MCF 10A (cell line): ENCODE results near the gene CR2. TPM values are rescaled to one million over a fixed set of nuclear protein-coding genes. Genes with fewer than 3 reads are reported as not detected.
"Not testable (repeated sequence)": the region's sequence is repeated elsewhere in the genome, so short reads cannot be mapped to it uniquely, and the experiment has no call there.

Experiments used
- BruUV-seq: library from RNA; stranded (reverse); fragments of 400-500 nt; replicated peaks from 2 replicates; lab custom pipeline; 2021; lab: Mats Ljungman, UMichigan
- CTCF ChIA-PET: fragments of 300-600 bp; sonication (Branson Sonifier 250); formaldehyde crosslinking; extraction: SDS; loops from one replicate; lab custom pipeline; 2021; ENCODE audit warnings: antibody characterized with exemption, inconsistent platforms; lab: Yijun Ruan, JAX
- POLR2A ChIA-PET: fragments of 300-600, 350-650 bp; sonication (Branson Sonifier 250); formaldehyde crosslinking; extraction: SDS; loops from one replicate; lab custom pipeline; 2020; ENCODE audit warnings: antibody characterized with exemption, inconsistent platforms; lab: Yijun Ruan, JAX
- DNase-seq: peaks from one replicate; pipeline ENCODE4 v3.0.0-alpha.2; 2018; ENCODE audit not compliant: unreplicated experiment
- H3K27ac Mint-ChIP-seq: one replicate; pipeline ENCODE4 v1.8.0; 2022; ENCODE audit warnings: mild to moderate bottlenecking, low read depth, mixed read lengths; ENCODE audit not compliant: unreplicated experiment
- H3K27me3 Mint-ChIP-seq: one replicate; pipeline ENCODE4 v1.8.0; 2022; ENCODE audit warnings: mixed read lengths; ENCODE audit not compliant: insufficient read depth, unreplicated experiment
- H3K36me3 Mint-ChIP-seq: one replicate; pipeline ENCODE4 v1.8.0; 2022; ENCODE audit warnings: mild to moderate bottlenecking, moderate library complexity, mixed read lengths; ENCODE audit not compliant: insufficient read depth, unreplicated experiment
- H3K4me1 Mint-ChIP-seq: one replicate; pipeline ENCODE4 v1.8.0; 2022; ENCODE audit warnings: mixed read lengths; ENCODE audit not compliant: insufficient read depth, unreplicated experiment
- H3K4me3 Mint-ChIP-seq: one replicate; pipeline ENCODE4 v1.8.0; 2022; ENCODE audit warnings: mild to moderate bottlenecking, moderate library complexity, mixed read lengths; ENCODE audit not compliant: unreplicated experiment
- H3K9me3 Mint-ChIP-seq: one replicate; pipeline ENCODE4 v1.8.0; 2022; ENCODE audit warnings: mixed read lengths; ENCODE audit not compliant: unreplicated experiment
- intact Hi-C: fragments of 100-400 bp; cut with micrococcal nuclease; formaldehyde crosslinking; loops from 2 replicates; pipeline ENCODE4 v1.14.1; 2022
- total RNA-seq: library from RNA; stranded (reverse); gene quantifications from 2 replicates; pipeline ENCODE4 v1.2.3, GENCODE V29; 2022
- TF ChIP-seq, protein P1 (sequence below): fragments of 200-600 bp; IDR thresholded peaks from one replicate; pipeline ENCODE4 v1.8.0; 2022; ENCODE audit warnings: antibody characterized with exemption, mild to moderate bottlenecking; ENCODE audit not compliant: unreplicated experiment

Gene CR2
- total RNA-seq, 1 experiment from 2014 or later = not detected

DNA sequence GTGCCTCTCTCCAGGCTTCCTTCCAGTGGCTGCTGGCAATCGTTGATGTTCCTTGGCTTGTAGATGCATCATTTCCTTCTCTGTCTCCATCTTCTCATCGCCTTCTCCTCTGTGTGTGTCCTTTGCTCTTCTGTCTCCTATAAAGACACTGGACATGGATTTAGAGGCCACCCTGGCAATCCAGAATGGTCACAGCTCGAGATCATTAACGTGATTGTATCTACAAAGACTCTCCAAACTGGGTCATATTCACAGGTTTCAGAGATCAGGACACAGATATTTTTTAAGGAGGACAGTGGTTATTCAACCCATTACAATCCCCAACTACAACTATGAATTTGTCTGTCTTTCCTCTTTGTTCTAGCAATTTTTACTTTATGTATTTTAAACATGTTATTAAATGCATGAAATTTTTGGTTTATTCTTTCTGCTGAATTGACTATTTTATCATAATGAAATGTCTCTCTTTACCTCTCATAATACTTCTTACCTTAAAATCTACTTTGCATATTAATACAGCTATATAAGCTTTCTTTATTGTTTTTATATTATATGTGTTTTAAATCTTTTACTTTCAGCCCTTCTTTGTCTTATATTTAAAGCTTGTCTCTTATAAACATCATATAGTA, 64.6 kb downstream of the CR2 start:
- no peaks in the 10 kb centered on the region for H3K4me1 Mint-ChIP-seq
- no TSS peak for BruUV-seq
- H3K27me3 Mint-ChIP-seq = peaks cover 49% of the 10 kb centered on the region
- no peak overlapping the region for H3K4me3 Mint-ChIP-seq
- POLR2A ChIA-PET = no interaction called here
- CTCF ChIA-PET = interaction anchor here (0.6 to 1.5 kb wide), 6 partner anchors 19 to 578 kb away, joined by 3 to 7 read pairs (median 4); no protein-coding TSS in a partner anchor
- no peak overlapping the region for H3K27ac Mint-ChIP-seq
- DNase-seq = no peak
- intact Hi-C loops = no loop called here
- TF ChIP-seq, protein P1, sequence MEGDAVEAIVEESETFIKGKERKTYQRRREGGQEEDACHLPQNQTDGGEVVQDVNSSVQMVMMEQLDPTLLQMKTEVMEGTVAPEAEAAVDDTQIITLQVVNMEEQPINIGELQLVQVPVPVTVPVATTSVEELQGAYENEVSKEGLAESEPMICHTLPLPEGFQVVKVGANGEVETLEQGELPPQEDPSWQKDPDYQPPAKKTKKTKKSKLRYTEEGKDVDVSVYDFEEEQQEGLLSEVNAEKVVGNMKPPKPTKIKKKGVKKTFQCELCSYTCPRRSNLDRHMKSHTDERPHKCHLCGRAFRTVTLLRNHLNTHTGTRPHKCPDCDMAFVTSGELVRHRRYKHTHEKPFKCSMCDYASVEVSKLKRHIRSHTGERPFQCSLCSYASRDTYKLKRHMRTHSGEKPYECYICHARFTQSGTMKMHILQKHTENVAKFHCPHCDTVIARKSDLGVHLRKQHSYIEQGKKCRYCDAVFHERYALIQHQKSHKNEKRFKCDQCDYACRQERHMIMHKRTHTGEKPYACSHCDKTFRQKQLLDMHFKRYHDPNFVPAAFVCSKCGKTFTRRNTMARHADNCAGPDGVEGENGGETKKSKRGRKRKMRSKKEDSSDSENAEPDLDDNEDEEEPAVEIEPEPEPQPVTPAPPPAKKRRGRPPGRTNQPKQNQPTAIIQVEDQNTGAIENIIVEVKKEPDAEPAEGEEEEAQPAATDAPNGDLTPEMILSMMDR = no peak
- H3K36me3 Mint-ChIP-seq = no peaks in the 10 kb centered on the region
- H3K9me3 Mint-ChIP-seq = no peaks in the 10 kb centered on the region

DNA sequence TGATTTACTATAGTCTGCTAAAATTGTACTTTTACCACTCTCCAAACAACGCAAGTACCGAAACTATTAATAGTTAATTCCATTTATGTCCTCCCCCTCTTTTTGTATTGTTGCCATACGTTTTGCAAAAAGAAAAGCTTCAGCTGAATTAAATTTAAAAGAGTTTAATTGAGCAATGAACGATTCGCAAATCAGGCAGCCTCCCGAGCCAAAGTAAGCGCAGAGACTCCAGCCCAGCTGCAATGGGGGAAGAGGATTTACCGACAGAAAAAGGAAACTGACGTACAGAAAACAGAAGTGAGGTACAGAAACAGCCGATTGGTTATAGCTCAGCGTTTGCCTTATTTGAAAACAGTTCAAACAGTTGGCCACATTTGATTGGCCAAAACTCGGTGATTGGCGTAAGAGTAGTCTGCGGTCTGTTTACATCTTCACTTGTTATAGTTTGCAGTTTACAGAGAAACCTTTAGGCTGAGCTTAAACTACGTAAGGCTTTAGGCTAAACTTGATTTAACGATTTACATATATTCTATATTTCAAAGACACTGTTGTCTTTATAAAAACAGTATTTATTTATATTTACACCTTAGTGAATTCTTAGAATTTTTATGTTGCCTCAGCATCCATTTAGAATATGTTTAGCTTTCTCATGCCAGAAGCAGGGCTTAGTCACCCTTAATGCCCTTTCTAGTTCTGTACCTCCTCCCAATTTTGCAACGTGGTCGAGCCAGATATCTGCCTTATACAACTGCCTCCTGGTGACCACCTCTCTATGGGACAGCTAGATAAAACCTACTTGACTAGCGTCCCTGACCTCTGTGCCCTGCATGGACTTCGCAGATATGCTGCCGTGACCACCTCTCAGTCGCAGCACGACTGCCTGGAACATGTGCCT, 65.6 kb downstream of the CR2 start:
- ChIA-PET CTCF (interaction anchor here (0.6 to 1.5 kb wide), 7 partner anchors 20 to 338 kb away, joined by 3 to 8 read pairs (median 3); no protein-coding TSS in a partner anchor), POLR2A (interaction anchor here (0.6 to 1.1 kb wide), 5 partner anchors 18 to 1596 kb away, joined by 3 read pairs; partner anchors contain the start of gene CD46)
- H3K36me3 Mint-ChIP-seq = no peaks in the 10 kb centered on the region
- no peaks in the 10 kb centered on the region for H3K4me1 Mint-ChIP-seq
- no peak overlapping the region for H3K4me3 Mint-ChIP-seq
- intact Hi-C loops = no loop called here
- no peak overlapping the region for H3K27ac Mint-ChIP-seq
- BruUV-seq = no TSS peak
- no peaks in the 10 kb centered on the region for H3K9me3 Mint-ChIP-seq
- TF ChIP-seq, protein P1 = no peak
- DNase-seq = no peak
- H3K27me3 Mint-ChIP-seq = peaks cover 45% of the 10 kb centered on the region

DNA sequence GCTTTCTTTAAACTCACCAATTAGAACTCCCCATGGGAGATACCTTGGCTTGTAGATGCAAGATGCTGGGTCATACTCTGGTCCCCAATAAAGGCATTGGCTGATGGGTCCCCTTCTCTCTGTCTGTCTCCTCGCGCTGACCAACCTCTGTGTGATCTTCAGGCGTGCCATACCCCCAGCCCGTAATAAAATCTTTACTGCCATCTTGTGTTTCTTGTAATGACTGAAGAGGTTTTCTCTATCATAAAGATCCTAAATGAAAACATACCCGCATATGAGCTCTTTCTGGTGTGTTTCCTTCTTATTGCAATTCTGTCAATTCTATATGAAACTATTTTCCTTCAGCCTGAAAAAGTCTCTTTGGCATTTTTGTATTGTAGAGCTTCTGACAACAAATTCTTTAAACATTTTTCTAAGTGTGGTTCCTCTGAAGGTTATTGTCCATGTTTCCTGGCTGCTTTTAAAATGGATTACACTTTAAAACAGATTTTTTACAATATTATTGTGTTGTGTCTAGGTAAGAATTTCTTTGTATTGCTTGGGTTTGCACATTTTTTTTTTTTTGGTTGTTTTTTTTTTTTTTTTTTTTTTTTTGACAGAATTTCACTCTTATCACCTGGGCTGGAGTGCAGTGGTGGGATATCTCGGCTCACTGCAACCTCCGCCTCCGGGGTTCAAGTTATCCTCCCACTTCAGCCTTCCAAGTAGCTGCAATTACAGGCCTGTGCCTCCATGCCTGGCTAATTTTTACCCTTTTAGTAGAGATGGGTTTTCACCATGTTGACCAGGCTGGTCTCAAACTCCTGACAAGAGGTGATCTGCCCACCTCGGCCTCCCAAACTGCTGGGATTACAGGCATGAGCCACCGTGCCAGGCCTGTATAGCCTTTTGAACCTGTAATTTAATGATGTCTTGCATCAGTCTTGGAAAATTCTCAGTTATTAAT, 66.5 kb downstream of the CR2 start:
- H3K4me1 Mint-ChIP-seq, H3K36me3 Mint-ChIP-seq, BruUV-seq, DNase-seq, H3K27ac Mint-ChIP-seq, intact Hi-C loops, H3K4me3 Mint-ChIP-seq, H3K9me3 Mint-ChIP-seq: not testable (repeated sequence)
- ChIA-PET POLR2A (interaction anchor here (0.6 to 1.1 kb wide), 4 partner anchors 19 to 976 kb away, joined by 3 read pairs; partner anchors contain the start of gene CD46), CTCF (interaction anchor here (0.6 to 1.5 kb wide), 6 partner anchors 21 to 339 kb away, joined by 3 to 8 read pairs (median 4); no protein-coding TSS in a partner anchor)
- peaks cover 45% of the 10 kb centered on the region for H3K27me3 Mint-ChIP-seq

DNA sequence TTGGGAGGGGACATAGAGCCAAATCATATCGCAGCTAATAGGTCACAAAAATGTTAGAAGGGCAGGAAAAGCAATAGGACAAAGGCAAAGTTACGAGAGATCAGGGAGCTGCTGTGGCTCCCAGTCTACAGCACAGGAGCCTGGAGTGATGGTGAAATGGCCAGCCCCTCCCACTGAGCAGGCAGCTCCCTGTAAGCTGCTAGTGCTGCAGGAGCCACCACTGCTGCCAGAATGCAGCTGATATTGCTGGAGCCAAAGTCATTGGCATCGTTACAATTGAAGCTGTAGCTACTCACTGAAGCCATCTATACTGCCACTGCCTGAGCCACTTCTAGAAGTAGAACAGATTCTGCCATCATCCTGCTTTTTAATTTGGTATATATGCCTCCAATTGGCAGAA, 71.1 kb downstream of the CR2 start:
- H3K4me3 Mint-ChIP-seq, H3K27ac Mint-ChIP-seq, H3K27me3 Mint-ChIP-seq, POLR2A ChIA-PET, H3K4me1 Mint-ChIP-seq, H3K9me3 Mint-ChIP-seq, DNase-seq, BruUV-seq, intact Hi-C loops, H3K36me3 Mint-ChIP-seq: not testable (repeated sequence)
- CTCF ChIA-PET = interaction anchor here (0.6 to 1.1 kb wide), 3 partner anchors 21 to 135 kb away, joined by 3 read pairs; no protein-coding TSS in a partner anchor

DNA sequence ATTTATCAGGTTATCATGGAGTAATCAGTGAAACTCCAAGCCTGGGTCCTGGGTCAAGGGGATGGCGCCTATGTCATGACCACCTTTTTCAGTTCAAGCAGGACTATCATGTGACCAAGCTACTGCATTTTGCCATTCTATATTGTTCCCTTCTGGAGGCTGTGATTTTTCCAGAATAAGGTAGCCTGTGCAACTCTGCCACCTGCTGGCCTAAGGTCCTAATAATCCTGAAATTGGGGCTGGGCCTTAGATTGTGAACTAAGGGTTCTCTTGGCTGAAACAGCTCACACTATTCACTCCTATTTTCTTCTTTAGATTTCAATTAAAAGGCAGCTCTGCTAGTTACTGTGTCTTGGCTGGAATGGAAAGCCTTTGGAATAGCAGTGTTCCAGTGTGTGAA, 74.3 kb downstream of the CR2 start:
- DNase-seq, H3K4me3 Mint-ChIP-seq, H3K27me3 Mint-ChIP-seq, intact Hi-C loops, H3K36me3 Mint-ChIP-seq, H3K4me1 Mint-ChIP-seq, CTCF ChIA-PET, BruUV-seq, H3K9me3 Mint-ChIP-seq, H3K27ac Mint-ChIP-seq, POLR2A ChIA-PET: not testable (repeated sequence)

DNA sequence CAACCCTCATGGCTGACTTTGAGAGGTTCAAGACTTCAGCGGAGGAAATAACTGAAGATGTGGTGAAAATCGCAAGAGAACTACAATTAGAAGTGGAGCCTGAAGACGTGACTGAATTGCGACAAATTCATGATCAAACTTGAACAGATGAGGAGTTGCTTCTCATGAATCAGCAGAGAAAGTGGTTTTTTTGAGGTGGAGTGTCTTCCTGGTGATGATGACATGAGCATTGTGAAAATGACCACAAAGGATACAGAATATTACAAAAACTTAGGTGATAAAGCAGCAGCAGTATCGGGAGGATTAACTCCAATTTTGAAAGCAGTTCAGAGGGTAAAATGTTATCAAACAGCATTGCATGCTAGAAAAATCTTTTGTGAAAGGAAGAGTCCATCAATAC, 82.1 kb downstream of the CR2 start:
- POLR2A ChIA-PET, H3K4me3 Mint-ChIP-seq, CTCF ChIA-PET, BruUV-seq, H3K27ac Mint-ChIP-seq, intact Hi-C loops, DNase-seq, H3K4me1 Mint-ChIP-seq, H3K9me3 Mint-ChIP-seq, H3K36me3 Mint-ChIP-seq, H3K27me3 Mint-ChIP-seq: not testable (repeated sequence)
